Embryonic facial prominence (tissue), 1 donor: ENCODE results near the gene ASTN1.
"Not testable (repeated sequence)": the region's sequence is repeated elsewhere in the genome, so short reads cannot be mapped to it uniquely, and the experiment has no call there.

Experiments
- DNase-seq: peaks from one replicate; pipeline ENCODE4 v3.0.0-alpha.2; 2016; ENCODE audit errors: extremely low spot score

Gene ASTN1

DNA sequence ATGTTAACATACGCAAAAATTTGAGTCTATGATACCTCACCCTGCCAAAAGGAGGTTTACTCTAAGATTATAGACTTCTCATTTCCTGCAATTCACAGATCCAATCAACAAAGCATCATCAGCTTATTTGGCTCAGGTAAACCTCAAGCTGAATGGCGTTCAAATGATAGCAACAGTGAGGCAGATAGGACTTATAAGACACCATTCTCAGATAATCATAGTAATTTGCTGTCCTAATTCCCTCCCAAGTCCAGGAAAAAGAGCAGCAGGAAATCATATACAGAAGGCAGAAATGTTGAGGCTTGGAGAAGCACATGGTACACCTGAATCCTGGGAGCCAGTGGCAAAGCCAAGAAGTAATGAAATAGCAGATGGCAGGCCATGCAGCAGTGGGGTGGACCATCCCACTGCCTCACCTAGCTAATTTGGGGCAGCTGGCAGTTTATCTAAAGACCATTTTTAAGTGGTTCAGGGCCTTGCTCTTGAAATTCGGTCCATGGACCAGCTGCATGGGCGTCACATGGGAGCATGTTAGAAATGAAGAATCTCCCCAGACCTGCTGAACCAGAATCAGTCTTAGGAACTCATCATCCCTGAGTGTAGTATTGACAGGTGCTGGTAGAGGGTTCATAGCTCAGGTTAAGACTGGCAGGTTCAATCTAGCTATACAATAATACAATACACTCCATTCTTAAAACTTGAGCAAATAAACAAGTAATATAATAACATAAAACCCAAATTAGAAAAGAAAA is 57.7 kb downstream of the ASTN1 start:
- DNase-seq: no peak

DNA sequence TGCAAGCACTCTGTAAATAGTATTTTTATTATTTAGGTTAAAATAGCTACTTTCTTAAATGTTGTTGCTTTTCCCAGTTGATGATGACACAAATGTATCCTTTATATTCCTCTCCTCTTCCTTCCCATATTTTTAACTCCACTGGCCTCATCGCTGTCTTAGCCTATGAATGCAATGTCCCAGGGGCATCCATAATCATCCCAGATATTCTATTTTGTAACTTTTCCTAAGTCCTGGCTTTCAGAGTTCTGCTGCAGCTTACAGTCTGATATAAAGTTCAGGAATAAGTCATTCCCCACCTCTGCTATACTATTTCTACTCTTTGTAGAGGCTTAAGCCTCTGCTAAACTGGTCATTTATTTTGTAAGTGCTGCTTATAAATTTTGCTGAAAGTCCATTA is 58.3 kb downstream of the ASTN1 start:
- no peak for DNase-seq

- no peak for DNase-seq
These were observed 61.3 kb downstream of the ASTN1 start for GRCh38 chr1:177103005-177103852.

DNA sequence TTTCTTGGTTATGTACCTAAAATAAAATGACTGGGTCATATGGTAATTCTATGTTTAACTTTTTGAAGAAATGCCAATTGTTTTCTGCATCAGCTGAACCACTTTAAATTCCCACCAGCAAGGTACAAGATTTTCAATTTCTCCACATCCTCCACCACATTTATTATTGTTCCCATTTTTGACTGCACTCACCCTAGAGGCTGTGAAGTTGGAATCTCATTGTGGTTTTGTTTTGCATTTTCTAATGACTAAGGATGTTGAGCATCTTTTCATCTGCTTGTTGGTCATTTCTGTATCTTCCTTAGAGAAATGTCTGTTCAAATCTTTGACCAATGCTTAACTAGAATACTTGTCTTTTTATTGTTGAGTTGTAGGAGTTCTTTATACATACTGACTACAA is 72.5 kb downstream of the ASTN1 start:
- DNase-seq: no peak

GRCh38 chr1:177091040-177091439 is 73.5 kb downstream of the ASTN1 start:
- no peak for DNase-seq

DNA sequence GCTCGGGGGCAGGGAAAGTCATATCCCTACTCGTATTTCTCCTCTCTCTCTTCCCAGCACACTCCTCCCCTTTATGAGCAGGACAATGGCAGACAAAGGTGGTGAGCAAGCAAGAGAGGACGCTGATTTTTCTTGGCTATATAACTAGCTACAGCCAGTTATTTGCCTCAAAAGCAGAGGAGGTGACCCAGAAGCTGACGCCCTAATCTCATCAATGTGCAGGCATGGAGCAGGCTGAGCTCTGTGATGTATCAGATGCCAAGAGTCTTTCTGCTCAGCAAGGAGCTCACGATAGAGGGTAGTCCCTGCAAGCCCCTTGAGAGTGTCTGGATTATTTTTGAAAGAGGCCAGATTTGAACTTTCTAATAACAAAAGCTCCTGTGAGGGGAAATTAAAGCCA is 75.5 kb downstream of the ASTN1 start:
- DNase-seq: no peak

- DNase-seq: no peak
These were observed 81.4 kb downstream of the ASTN1 start for GRCh38 chr1:177082855-177083693.

GRCh38 chr1:177080564-177080963 is 83.9 kb downstream of the ASTN1 start:
- no peak for DNase-seq

DNA sequence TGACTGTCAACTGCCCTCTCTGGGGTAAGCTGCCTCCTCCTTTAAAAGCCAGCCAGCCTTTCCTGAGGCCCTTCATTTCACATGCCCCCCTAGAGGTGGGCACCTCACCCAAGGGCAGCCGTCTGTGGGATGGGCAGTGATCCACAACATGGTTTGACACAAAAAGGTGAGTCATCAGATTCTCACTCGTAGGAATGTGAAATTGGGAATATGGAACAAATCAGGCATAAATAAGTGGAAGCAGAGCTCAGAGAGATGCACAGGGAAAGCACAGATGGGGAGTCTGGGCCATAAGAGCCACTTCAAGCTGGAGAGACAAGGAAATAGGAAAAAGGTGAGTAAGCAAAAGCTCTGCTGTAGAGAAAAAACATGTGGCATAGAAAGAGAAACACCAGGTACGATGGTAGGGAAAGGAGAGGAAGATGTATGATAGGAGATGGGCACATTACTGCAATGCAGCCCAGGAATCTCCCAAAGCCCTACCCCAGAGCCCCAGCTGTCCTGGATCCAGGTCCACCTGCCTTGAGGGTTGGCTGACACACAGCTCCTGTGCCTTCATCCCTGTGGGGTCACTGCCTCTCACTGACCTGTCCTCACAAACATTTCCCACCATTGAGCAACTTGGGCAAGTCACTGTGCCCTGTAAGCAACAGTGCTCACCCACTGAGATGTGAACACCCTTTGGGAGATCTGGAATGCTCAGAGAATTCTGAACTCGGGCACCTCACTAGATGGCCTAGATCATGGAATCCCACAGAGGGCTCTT is 86.6 kb downstream of the ASTN1 start:
- no peak for DNase-seq

- no peak for DNase-seq
These were observed 87.5 kb downstream of the ASTN1 start for GRCh38 chr1:177077006-177077405.

- not testable (repeated sequence) for DNase-seq
These were observed 89.7 kb downstream of the ASTN1 start for GRCh38 chr1:177074811-177075210.

DNA sequence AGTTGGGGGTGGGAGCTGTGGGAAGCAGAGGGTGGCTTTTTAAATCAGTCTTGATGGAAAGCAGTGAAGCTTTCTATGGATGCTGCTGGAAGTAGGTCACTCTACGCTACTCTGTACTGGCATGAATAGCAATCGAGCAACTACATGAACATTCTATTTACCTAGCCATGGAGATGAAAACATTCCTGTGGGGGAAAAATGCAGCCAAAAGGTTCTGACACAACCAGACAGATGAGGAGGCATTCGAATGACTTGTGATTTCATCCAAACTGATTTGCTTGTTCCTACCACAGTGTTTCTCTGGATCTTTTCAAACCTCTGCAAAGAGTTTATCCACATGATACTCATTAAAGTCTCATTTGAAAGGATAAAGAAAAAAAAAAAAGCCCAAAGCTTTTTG is 95.0 kb downstream of the ASTN1 start:
- DNase-seq: no peak

- DNase-seq: no peak
These were observed 96.6 kb downstream of the ASTN1 start for GRCh38 chr1:177067752-177068410.

DNA sequence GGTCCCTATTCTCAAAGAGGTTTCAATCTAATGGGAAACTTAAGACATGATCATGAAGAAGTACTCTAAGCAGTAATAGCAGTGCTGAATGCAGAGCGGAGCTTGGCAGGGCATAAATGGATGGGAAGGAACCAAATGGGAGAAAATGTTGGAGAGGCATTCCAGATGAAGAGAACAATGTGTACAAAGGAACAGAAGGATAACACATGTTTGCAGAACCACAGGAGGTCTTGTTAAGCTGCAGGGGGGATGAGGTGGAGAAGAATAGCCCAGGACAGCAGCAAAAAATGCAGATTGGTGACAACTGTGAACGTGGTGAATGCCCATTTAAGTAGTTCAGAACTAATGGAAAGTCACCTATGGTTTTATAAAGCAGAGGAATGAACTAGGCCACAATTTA is 99.1 kb downstream of the ASTN1 start:
- DNase-seq: no peak

DNA sequence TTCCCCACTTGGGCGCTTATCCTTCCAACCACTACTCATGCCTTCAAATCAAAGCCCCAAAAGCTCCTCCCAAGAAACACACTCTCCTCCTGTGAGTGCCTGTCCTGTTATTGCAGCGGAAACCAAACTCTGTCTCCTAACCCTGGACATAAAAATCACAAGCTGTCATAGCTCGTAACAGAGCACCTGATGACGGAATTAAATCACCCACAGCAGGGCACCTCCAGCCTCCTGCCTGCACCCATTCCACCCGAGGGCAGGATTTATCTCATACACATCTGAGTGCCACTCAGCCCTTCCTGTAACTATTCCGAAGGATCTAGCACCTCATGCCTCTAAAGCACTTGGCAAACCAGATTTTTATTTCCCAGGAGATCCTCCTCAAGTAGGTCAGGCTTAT is 100.9 kb downstream of the ASTN1 start:
- DNase-seq: no peak

- no peak for DNase-seq
These were observed 110.0 kb downstream of the ASTN1 start for GRCh38 chr1:177054542-177054941.

DNA sequence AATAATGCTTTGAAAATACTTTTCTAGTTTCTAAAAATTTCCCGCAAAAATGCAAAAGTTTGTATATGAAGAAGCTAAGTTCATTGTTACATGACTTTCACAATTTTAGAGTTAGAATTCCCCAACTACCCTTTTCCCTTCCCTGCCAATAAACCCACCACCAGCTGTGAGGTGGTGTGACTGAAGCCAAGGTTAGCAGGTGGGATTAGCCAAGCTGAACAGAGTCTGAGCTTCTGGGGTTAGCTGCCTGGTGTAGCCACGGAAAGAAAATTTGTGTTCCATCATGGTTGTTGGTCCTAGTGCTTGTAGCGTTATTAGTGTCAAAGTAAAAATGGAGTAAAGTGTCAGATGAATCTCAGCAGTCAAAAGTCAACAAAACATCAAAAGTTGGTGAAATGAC is 110.9 kb downstream of the ASTN1 start:
- DNase-seq: no peak

DNA sequence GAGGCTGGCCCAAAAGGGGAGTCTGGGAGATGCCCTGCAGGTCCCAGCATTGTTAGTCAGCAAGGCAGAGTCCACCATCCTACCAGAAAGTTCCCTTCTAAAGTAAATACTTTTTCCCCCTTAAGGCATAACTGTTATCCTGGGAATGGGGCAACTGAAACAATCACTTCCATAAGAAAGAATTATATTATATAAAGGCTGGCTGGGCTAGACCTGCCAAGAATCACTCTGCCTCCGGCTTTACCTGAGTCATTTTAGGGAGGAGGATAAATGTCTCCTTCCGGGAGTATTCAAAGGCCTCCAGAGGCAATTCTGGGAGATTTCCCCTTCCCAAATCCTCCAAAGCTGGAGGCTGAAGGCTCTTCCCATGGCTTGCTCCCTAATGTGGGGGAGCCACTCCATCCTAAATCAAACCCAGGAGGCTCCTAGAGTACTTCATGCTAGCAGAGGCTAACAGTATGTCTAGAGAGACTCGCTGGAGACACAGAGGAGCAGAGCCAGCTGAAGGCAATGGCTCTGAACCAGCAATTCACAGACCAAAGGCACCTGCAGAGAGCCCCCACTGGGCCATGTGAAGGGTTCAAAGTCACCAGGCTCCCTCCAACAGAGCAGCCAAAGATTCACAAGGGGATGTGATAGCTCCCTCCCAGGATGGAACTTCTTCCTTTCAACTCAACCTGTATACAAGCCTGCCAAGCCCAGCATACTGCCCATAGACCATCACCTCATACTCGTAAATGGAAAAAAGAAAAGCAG is 116.0 kb downstream of the ASTN1 start:
- DNase-seq: no peak

GRCh38 chr1:177045151-177045550 is 119.4 kb downstream of the ASTN1 start:
- no peak for DNase-seq

GRCh38 chr1:177044390-177044789 is 120.1 kb downstream of the ASTN1 start:
- no peak for DNase-seq
